Kidney epithelial cell (primary cell): ENCODE measurements around the gene CACNG4. TPM values are rescaled to one million over a fixed set of nuclear protein-coding genes. Genes with fewer than 3 reads are reported as not detected.

ENCODE experiments used
- DNase-seq: peaks from one replicate; pipeline ENCODE4 v3.0.0-alpha.2; 2010; ENCODE audit warnings: low read depth
- H3K27me3 ChIP-seq: 2 replicates; pipeline ENCODE4 v1.6.0; 2011; ENCODE audit warnings: low read length; ENCODE audit not compliant: control insufficient read depth, insufficient read depth
- H3K36me3 ChIP-seq: 2 replicates; pipeline ENCODE4 v1.5.1; 2011; ENCODE audit warnings: low read length; ENCODE audit not compliant: control insufficient read depth, insufficient read depth
- H3K4me3 ChIP-seq: 2 replicates; pipeline ENCODE4 v1.5.1; 2011; ENCODE audit warnings: low read depth, mild to moderate bottlenecking, control low read depth, low read length
- total RNA-seq: library from RNA; depleted of rRNA; stranded (reverse); fragments of >200 nt; gene quantifications from 2 replicates; pipeline ENCODE4 v1.2.3, GENCODE V29; 2015
- TF ChIP-seq, protein P1 (sequence below): IDR thresholded peaks from 2 replicates; pipeline ENCODE4 v1.5.1; 2011; ENCODE audit warnings: mild to moderate bottlenecking, moderate library complexity, low read length, control low read depth, inconsistent platforms; ENCODE audit not compliant: insufficient read depth, poor library complexity, severe bottlenecking

Gene CACNG4
- total RNA-seq, 1 donor from 2014 or later: 0.84 TPM

DNA sequence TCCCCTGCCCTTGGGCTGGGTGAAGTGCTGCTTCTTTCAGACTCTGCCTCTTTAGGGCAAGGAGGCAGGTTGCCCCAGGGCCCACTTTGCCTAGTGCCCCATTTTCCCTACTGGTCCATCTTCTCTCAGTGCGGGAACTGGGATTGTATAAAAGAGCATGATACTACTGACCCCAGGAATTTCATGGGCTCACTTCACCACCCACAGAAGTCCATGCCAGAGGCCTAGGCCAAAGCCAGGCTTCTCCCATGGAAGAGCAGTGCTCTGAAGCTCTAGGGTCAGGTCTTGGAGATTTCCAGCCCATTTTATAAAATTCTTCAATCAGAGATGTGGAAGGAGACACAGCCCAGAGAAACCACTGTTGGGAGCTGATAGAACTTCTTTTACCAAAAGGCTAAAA, 85.6 kb downstream of the CACNG4 start:
- H3K36me3 ChIP-seq: no peaks in the 10 kb centered on the region

DNA sequence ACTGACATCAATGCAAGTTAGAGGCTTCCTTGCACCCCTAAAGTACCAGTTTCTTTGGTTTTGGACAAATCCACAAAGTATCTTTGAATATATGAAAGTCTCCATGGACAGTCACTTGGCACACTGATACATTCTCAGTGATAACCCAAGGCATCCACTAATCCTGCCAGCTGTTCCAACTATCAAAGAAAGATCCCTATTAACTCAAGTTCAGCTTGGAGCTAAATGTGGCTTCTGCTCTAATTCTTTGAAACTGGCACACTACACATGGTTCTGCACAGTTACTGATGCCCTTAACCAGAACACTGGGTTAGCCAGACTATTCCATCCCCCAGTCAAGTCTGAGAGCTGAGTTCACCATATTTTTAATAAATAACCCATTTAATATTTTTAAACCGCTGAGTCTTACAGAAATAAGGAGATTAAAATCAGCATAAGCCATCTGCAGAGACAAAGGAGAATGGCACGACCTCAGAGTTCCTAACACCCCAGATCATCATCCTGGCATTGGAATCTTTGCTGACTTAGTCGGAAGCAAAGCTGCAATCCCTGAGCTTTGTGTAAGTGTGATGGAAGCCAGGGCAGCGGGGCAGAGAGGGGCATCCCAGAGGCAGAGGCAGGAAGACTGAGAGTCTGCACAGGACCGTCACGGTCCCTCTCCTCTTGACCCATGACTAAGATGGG, 86.1 kb downstream of the CACNG4 start:
- Histone ChIP-seq H3K4me3 (no peak overlapping the region), H3K27me3 (peaks cover 2% of the 10 kb centered on the region), H3K36me3 (no peaks in the 10 kb centered on the region)
- no peak for DNase-seq
- TF ChIP-seq, protein P1, sequence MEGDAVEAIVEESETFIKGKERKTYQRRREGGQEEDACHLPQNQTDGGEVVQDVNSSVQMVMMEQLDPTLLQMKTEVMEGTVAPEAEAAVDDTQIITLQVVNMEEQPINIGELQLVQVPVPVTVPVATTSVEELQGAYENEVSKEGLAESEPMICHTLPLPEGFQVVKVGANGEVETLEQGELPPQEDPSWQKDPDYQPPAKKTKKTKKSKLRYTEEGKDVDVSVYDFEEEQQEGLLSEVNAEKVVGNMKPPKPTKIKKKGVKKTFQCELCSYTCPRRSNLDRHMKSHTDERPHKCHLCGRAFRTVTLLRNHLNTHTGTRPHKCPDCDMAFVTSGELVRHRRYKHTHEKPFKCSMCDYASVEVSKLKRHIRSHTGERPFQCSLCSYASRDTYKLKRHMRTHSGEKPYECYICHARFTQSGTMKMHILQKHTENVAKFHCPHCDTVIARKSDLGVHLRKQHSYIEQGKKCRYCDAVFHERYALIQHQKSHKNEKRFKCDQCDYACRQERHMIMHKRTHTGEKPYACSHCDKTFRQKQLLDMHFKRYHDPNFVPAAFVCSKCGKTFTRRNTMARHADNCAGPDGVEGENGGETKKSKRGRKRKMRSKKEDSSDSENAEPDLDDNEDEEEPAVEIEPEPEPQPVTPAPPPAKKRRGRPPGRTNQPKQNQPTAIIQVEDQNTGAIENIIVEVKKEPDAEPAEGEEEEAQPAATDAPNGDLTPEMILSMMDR: no peak

More for the DNA sequence above, 85.6 kb downstream of the CACNG4 start:
- DNase-seq: no peak
- H3K27me3 ChIP-seq: peaks cover 2% of the 10 kb centered on the region
- TF ChIP-seq, protein P1: no peak
- H3K4me3 ChIP-seq: no peak overlapping the region

DNA sequence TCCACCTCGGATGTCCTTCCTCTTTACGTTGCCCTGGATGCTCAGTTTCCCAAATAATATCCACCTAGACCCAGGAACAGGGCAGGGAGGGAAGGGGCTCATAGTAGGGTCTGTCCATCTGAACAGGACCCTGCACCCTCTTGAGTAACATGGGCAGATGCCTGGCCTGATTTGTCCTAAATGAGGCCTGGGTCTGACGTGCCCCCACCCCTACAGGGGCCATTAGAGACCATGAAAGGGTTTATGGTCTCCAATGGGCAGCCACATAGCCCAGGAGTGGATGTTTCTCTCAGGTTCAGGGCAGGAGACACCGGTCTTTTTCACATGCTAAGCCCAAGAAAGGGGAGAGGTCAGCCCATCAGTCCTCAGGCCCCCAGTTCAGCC, 86.6 kb downstream of the CACNG4 start:
- TF ChIP-seq, protein P1: no peak
- no peaks in the 10 kb centered on the region for H3K36me3 ChIP-seq
- H3K27me3 ChIP-seq: peaks cover 2% of the 10 kb centered on the region
- no peak for DNase-seq
- H3K4me3 ChIP-seq: no peak overlapping the region

DNA sequence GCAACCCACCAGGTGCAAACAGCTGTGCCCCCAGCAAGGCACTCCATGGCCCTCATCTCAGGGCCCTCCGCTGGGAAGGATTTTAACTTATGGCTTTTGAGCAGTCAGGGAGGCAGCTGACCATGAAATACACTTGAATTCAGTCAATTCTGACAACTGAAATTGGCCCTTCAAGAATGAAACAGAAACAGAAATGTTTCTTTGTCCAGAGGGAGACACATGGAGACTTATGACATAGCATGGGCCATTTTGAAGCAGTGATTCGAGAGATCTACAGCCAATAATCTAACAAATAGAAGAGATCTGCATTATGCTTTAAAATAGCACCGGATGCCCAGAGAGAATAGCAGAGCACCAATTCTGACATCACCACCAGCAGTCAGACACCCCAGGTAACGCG, 87.3 kb downstream of the CACNG4 start:
- TF ChIP-seq, protein P1: no peak
- Histone ChIP-seq H3K4me3 (no peak overlapping the region), H3K36me3 (no peaks in the 10 kb centered on the region), H3K27me3 (no peaks in the 10 kb centered on the region)
- no peak for DNase-seq

DNA sequence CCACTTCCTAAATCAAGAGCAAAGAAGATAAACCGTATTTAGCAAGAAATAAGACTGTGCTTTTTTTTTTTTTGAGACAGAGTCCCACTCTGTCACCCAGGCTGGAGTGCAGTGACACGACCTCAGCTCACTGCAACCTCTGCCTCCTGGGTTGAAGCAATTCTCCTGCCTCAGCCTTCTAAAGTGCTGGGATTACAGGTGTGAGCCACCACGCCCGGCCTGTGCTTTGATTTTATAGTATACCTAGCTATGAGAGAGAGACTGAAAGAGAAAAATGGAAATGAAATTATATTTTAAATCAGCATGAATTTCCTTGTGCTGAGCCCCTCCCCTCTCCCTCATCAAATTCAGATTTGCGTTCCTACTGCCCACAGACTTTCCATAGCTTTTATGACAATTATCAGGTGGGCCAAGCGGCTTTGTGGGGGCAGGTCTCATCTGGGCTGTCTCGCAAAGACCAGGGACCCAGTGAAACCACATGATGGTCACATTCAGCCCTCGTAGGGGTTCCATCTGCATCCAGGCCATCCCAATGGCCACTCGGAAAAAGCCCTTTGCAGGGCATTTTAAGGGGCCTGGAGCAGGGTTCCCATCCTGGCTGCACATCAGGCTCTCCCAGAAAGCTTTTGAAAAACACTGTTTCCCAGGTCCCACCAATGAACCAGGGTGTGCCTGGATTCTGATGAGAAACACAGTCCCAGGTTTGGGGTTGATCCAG, 88.4 kb downstream of the CACNG4 start:
- Histone ChIP-seq H3K36me3 (no peaks in the 10 kb centered on the region), H3K4me3 (no peak overlapping the region), H3K27me3 (no peaks in the 10 kb centered on the region)
- DNase-seq: no peak
- TF ChIP-seq, protein P1: no peak
